SU-DHL-6 (cell line): ENCODE measurements around the gene SUCLG1.

ENCODE experiments used
- CTCF ChIP-seq: fragments of 200-600 bp; sonication (generic); IDR thresholded peaks from one replicate; pipeline ENCODE4 v1.5.1; 2017; ENCODE audit warnings: antibody characterized with exemption, mild to moderate bottlenecking, low read length, moderate library complexity; ENCODE audit not compliant: insufficient read depth, poor library complexity, severe bottlenecking
- EZH2phosphoT487 ChIP-seq: fragments of 200-600 bp; sonication (generic), shearing (Covaris generic); conservative IDR thresholded peaks from 2 replicates; pipeline ENCODE4 v1.6.1; 2018; ENCODE audit warnings: mild to moderate bottlenecking, antibody characterized with exemption, low read length, moderate library complexity, mixed read lengths

GRCh38 chr2:84495539-84496146 lies 36.6 kb upstream of the SUCLG1 start:
- TF ChIP-seq CTCF, result peak; percentile 33
- no peak for TF ChIP-seq EZH2phosphoT487
